ENCODE data around the gene G3BP1. TPM values are rescaled to one million over a fixed set of nuclear protein-coding genes. Genes with fewer than 3 reads are reported as not detected.

G3BP1 gene
- 122 to 139 TPM (median 128 TPM) in 5 replicates for total RNA-seq (2022; extraction: Qiagen RNA extraction)

GRCh38 chr5:151771259-151772028 lies at the start of gene G3BP1:
TSS of gene G3BP1 (plus strand) at chr5:151771954. CDS start at chr5:151786621, 14,667 bp downstream.

GRCh38 chr5:151758430-151759241 lies 13.1 kb upstream of the G3BP1 start, which contains the start of gene ATOX1:
TSS of gene ATOX1 (minus strand) at chr5:151758631. CDS start at chr5:151758551, 80 bp downstream.

Other genes with a start within 250 kb of the G3BP1 start
- gene FAT2, start 180.6 kb upstream of the G3BP1 start, total RNA-seq (2022; extraction: Qiagen RNA extraction), result 0.04 TPM in 1 of 5 replicates, not detected in the others
- 15.1 to 25.0 TPM (median 18.8 TPM) in 5 replicates for gene SPARC, start 85.0 kb upstream of the G3BP1 start, total RNA-seq (2022; extraction: Qiagen RNA extraction)
- gene ATOX1, start 13.3 kb upstream of the G3BP1 start, total RNA-seq (2022; extraction: Qiagen RNA extraction), result 189 to 219 TPM (median 200 TPM) in 5 replicates
- gene GLRA1, start 152.9 kb downstream of the G3BP1 start, total RNA-seq (2022; extraction: Qiagen RNA extraction), result not detected in 5 replicates